Measurements from ENCODE around the gene HEATR1. TPM values are rescaled to one million over a fixed set of nuclear protein-coding genes. Genes with fewer than 3 reads are reported as not detected.
A peak's percentile ranks its signal among the peaks of the same experiment; 100 is the strongest.

The HEATR1 gene
- total RNA-seq: 44.5 TPM

GRCh38 chr1:236603991-236604904, at the start of gene HEATR1:
Gene HEATR1 (minus strand): TSS chr1:236604516. CDS start chr1:236604095, 421 bp downstream.
- H3K9me3 ChIP-seq (ENCODE audit: low read depth, low read length): no peaks in the 10 kb centered on the region
- peak within 1 kb of the TSS; percentile 87 for H3K4me3 ChIP-seq (ENCODE audit: low read length)

GRCh38 chr1:236645016-236645680, 40.8 kb upstream of the HEATR1 start:
- Histone ChIP-seq H3K4me1 (ENCODE audit: insufficient read depth, low read length) (no peaks in the 10 kb centered on the region), H3K27me3 (ENCODE audit: insufficient read depth, low read length) (no peaks in the 10 kb centered on the region), H3K9me3 (ENCODE audit: low read depth, low read length) (no peaks in the 10 kb centered on the region), H3K4me3 (ENCODE audit: low read length) (no peak overlapping the region)

More at GRCh38 chr1:236603991-236604904, at the start of gene HEATR1:
- Histone ChIP-seq H3K4me1 (ENCODE audit: insufficient read depth, low read length) (peaks cover 15% of the 10 kb centered on the region), H3K27me3 (ENCODE audit: insufficient read depth, low read length) (peaks cover 18% of the 10 kb centered on the region)

- Histone ChIP-seq H3K27me3 (ENCODE audit: insufficient read depth, low read length) (no peaks in the 10 kb centered on the region), H3K4me3 (ENCODE audit: low read length) (no peak overlapping the region), H3K9me3 (ENCODE audit: low read depth, low read length) (no peaks in the 10 kb centered on the region), H3K4me1 (ENCODE audit: insufficient read depth, low read length) (no peaks in the 10 kb centered on the region)
Observed at GRCh38 chr1:236642763-236643162, 38.4 kb upstream of the HEATR1 start.

GRCh38 chr1:236639686-236640085, 35.4 kb upstream of the HEATR1 start:
- H3K9me3 ChIP-seq (ENCODE audit: low read depth, low read length): no peaks in the 10 kb centered on the region
- H3K27me3 ChIP-seq (ENCODE audit: insufficient read depth, low read length): no peaks in the 10 kb centered on the region
- H3K4me3 ChIP-seq (ENCODE audit: low read length): no peak overlapping the region
- H3K4me1 ChIP-seq (ENCODE audit: insufficient read depth, low read length): no peaks in the 10 kb centered on the region

GRCh38 chr1:236638945-236639344, 34.6 kb upstream of the HEATR1 start:
- no peaks in the 10 kb centered on the region for H3K9me3 ChIP-seq (ENCODE audit: low read depth, low read length)
- H3K27me3 ChIP-seq (ENCODE audit: insufficient read depth, low read length): no peaks in the 10 kb centered on the region
- H3K4me3 ChIP-seq (ENCODE audit: low read length): no peak overlapping the region
- H3K4me1 ChIP-seq (ENCODE audit: insufficient read depth, low read length): no peaks in the 10 kb centered on the region

- Histone ChIP-seq H3K4me3 (ENCODE audit: low read length) (no peak overlapping the region), H3K27me3 (ENCODE audit: insufficient read depth, low read length) (no peaks in the 10 kb centered on the region), H3K4me1 (ENCODE audit: insufficient read depth, low read length) (no peaks in the 10 kb centered on the region), H3K9me3 (ENCODE audit: low read depth, low read length) (no peaks in the 10 kb centered on the region)
Observed at GRCh38 chr1:236636017-236636416, 31.7 kb upstream of the HEATR1 start.

- Histone ChIP-seq H3K4me3 (ENCODE audit: low read length) (no peak overlapping the region), H3K9me3 (ENCODE audit: low read depth, low read length) (peaks cover under 1% of the 10 kb centered on the region), H3K27me3 (ENCODE audit: insufficient read depth, low read length) (peaks cover 10% of the 10 kb centered on the region), H3K4me1 (ENCODE audit: insufficient read depth, low read length) (no peaks in the 10 kb centered on the region)
Observed at GRCh38 chr1:236627727-236628408, 23.6 kb upstream of the HEATR1 start.

- peaks cover 21% of the 10 kb centered on the region for H3K27me3 ChIP-seq (ENCODE audit: insufficient read depth, low read length)
- H3K9me3 ChIP-seq (ENCODE audit: low read depth, low read length): peaks cover 11% of the 10 kb centered on the region
- H3K4me3 ChIP-seq (ENCODE audit: low read length): no peak overlapping the region
- no peaks in the 10 kb centered on the region for H3K4me1 ChIP-seq (ENCODE audit: insufficient read depth, low read length)
Observed at GRCh38 chr1:236623371-236624166, 19.3 kb upstream of the HEATR1 start.

GRCh38 chr1:236622407-236622806, 18.1 kb upstream of the HEATR1 start:
- H3K4me1 ChIP-seq (ENCODE audit: insufficient read depth, low read length): no peaks in the 10 kb centered on the region
- peaks cover 20% of the 10 kb centered on the region for H3K27me3 ChIP-seq (ENCODE audit: insufficient read depth, low read length)
- no peak overlapping the region for H3K4me3 ChIP-seq (ENCODE audit: low read length)
- peaks cover 11% of the 10 kb centered on the region for H3K9me3 ChIP-seq (ENCODE audit: low read depth, low read length)

GRCh38 chr1:236619398-236619797, 15.1 kb upstream of the HEATR1 start:
- Histone ChIP-seq H3K9me3 (ENCODE audit: low read depth, low read length) (peaks cover 11% of the 10 kb centered on the region), H3K4me1 (ENCODE audit: insufficient read depth, low read length) (no peaks in the 10 kb centered on the region), H3K27me3 (ENCODE audit: insufficient read depth, low read length) (peaks cover 25% of the 10 kb centered on the region), H3K4me3 (ENCODE audit: low read length) (no peak overlapping the region)

GRCh38 chr1:236618507-236618906, 14.2 kb upstream of the HEATR1 start:
- Histone ChIP-seq H3K27me3 (ENCODE audit: insufficient read depth, low read length) (peaks cover 26% of the 10 kb centered on the region), H3K4me1 (ENCODE audit: insufficient read depth, low read length) (no peaks in the 10 kb centered on the region), H3K4me3 (ENCODE audit: low read length) (no peak overlapping the region), H3K9me3 (ENCODE audit: low read depth, low read length) (peaks cover 11% of the 10 kb centered on the region)

GRCh38 chr1:236615399-236616148, 11.3 kb upstream of the HEATR1 start:
- no peak overlapping the region for H3K4me3 ChIP-seq (ENCODE audit: low read length)
- no peaks in the 10 kb centered on the region for H3K9me3 ChIP-seq (ENCODE audit: low read depth, low read length)
- no peaks in the 10 kb centered on the region for H3K4me1 ChIP-seq (ENCODE audit: insufficient read depth, low read length)
- H3K27me3 ChIP-seq (ENCODE audit: insufficient read depth, low read length): peaks cover 42% of the 10 kb centered on the region

- H3K4me1 ChIP-seq (ENCODE audit: insufficient read depth, low read length): no peaks in the 10 kb centered on the region
- no peaks in the 10 kb centered on the region for H3K9me3 ChIP-seq (ENCODE audit: low read depth, low read length)
- peaks cover 63% of the 10 kb centered on the region for H3K27me3 ChIP-seq (ENCODE audit: insufficient read depth, low read length)
- H3K4me3 ChIP-seq (ENCODE audit: low read length): no peak overlapping the region
Observed at GRCh38 chr1:236612349-236612748, 8.0 kb upstream of the HEATR1 start.
